HG02571 (cell line): ENCODE results near the gene CTLA4.

ENCODE experiments used
- ATAC-seq: cut with Tn5 transposase; IDR thresholded peaks from one replicate; pipeline ENCODE4 v1.9.1; 2021; ENCODE audit warnings: mild to moderate bottlenecking, moderate library complexity; ENCODE audit not compliant: unreplicated experiment

CTLA4 gene

GRCh38 chr2:203889944-203890343 is 22.4 kb downstream of the CTLA4 start:
- ATAC-seq: no peak

- ATAC-seq: no peak
Measured at GRCh38 chr2:203890733-203891132, 23.2 kb downstream of the CTLA4 start.

GRCh38 chr2:203891474-203891873 is 23.9 kb downstream of the CTLA4 start:
- no peak for ATAC-seq

- no peak for ATAC-seq
Measured at GRCh38 chr2:203892207-203892606, 24.6 kb downstream of the CTLA4 start.

GRCh38 chr2:203893401-203893800 is 25.8 kb downstream of the CTLA4 start:
- no peak for ATAC-seq

- ATAC-seq: no peak
Measured at GRCh38 chr2:203893840-203894239, 26.3 kb downstream of the CTLA4 start.

GRCh38 chr2:203894262-203894661 is 26.7 kb downstream of the CTLA4 start:
- no peak for ATAC-seq

GRCh38 chr2:203897544-203897943 is 30.0 kb downstream of the CTLA4 start:
- no peak for ATAC-seq

- no peak for ATAC-seq
Measured at GRCh38 chr2:203898657-203899056, 31.1 kb downstream of the CTLA4 start.

- ATAC-seq: no peak
Measured at GRCh38 chr2:203900253-203900652, 32.7 kb downstream of the CTLA4 start.

GRCh38 chr2:203904022-203904421 is 36.5 kb downstream of the CTLA4 start:
- ATAC-seq: no peak

- ATAC-seq: no peak
Measured at GRCh38 chr2:203905656-203906055, 38.1 kb downstream of the CTLA4 start.

GRCh38 chr2:203908066-203908796 is 40.7 kb downstream of the CTLA4 start:
- ATAC-seq: no peak

- no peak for ATAC-seq
Measured at GRCh38 chr2:203908797-203909185, 41.2 kb downstream of the CTLA4 start.

- ATAC-seq: no peak
Measured at GRCh38 chr2:203909261-203909967, 41.8 kb downstream of the CTLA4 start.

- ATAC-seq: no peak
Measured at GRCh38 chr2:203909974-203910373, 42.4 kb downstream of the CTLA4 start.

GRCh38 chr2:203913947-203914346 is 46.4 kb downstream of the CTLA4 start:
- no peak for ATAC-seq

GRCh38 chr2:203914546-203915182 is 47.1 kb downstream of the CTLA4 start:
- no peak for ATAC-seq

GRCh38 chr2:203915256-203915655 is 47.7 kb downstream of the CTLA4 start:
- ATAC-seq: no peak

- ATAC-seq: no peak
Measured at GRCh38 chr2:203916756-203917155, 49.2 kb downstream of the CTLA4 start.

- ATAC-seq: no peak
Measured at GRCh38 chr2:203918264-203918663, 50.7 kb downstream of the CTLA4 start.

GRCh38 chr2:203918839-203919238 is 51.3 kb downstream of the CTLA4 start:
- no peak for ATAC-seq
